GM19455 (cell line): ENCODE data around the gene DSG4.

Source experiments
- ATAC-seq: cut with Tn5 transposase; IDR thresholded peaks from one replicate; pipeline ENCODE4 v1.9.1; 2021; ENCODE audit not compliant: unreplicated experiment

DSG4 gene

DNA sequence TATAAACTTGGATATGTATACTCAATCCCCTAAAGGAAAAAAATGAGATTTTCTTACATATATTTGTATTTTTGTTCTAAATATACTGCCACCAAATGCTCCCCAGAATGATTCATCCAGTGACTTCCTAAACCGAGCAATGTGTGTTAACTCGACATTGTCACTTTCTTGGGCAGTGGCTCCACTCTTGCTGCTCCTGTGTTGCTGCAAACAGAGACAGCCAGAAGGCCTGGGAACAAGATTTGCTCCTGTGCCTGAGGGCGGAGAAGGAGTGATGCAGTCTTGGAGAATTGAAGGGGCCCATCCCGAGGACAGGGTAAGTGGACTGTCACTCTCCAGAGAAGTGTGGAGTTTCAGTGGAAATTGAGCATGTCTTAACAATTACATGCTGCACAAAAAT, 32.7 kb downstream of the DSG4 start:
- ATAC-seq, result no peak

DNA sequence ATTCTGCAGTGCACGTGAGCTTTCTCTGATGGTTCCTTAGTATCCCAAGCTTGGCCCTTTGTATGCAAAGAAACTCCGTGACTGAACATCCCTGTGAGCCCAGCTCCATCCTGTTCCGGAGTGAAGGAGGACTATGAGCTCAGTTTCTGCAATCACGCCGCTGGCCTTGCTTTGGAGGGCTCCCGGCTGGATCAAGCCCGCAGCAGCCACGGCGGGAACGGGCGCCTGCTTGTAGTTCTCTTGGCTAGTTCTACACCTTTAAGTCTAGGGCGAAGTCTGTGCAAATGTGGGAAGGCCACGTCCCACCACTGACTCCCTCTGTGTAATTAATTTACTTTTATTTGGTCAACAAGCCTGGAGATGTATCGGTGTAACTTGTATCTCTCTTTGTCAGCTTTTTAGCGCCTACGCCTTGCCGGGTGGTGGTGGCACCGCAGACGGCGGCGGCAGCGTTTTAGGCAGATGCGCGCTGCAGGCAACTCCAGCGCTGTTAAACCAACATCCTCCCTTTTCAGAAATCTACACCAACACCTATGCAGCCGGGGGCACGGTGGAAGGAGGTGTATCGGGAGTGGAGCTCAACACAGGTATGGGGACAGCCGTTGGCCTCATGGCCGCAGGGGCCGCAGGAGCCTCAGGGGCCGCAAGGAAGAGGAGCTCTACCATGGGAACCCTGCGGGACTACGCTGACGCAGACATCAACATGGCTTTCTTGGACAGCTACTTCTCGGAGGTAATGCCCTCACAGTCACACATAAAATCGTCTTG, 34.3 kb downstream of the DSG4 start:
- ATAC-seq, result no peak

DNA sequence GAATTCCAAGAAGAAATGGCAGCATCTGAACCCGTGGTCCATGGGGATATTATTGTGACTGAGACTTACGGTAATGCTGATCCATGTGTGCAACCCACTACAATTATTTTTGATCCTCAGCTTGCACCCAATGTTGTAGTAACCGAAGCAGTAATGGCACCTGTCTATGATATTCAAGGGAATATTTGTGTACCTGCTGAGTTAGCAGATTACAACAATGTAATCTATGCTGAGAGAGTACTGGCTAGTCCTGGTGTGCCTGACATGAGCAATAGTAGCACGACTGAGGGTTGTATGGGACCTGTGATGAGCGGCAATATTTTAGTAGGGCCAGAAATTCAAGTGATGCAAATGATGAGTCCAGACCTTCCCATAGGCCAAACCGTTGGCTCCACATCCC, 36.6 kb downstream of the DSG4 start:
- ATAC-seq, result no peak

DNA sequence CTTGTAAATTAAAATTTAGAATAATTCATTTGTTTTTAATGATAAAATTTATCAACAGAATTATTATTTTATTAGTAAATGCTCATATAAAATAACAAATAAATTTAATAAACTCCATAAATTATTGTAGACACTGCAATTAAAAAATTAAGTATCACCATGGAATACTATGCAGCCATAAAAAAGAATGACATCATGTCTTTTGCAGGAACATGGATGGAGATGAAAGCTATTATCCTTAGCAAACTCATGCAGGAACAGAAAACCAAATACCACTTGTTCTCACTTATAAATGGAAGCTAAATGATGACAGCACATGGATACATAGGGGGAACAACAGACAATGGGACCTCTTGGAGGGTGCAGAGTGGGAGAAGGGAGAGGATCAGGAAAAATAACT, 41.3 kb downstream of the DSG4 start:
- no peak for ATAC-seq

DNA sequence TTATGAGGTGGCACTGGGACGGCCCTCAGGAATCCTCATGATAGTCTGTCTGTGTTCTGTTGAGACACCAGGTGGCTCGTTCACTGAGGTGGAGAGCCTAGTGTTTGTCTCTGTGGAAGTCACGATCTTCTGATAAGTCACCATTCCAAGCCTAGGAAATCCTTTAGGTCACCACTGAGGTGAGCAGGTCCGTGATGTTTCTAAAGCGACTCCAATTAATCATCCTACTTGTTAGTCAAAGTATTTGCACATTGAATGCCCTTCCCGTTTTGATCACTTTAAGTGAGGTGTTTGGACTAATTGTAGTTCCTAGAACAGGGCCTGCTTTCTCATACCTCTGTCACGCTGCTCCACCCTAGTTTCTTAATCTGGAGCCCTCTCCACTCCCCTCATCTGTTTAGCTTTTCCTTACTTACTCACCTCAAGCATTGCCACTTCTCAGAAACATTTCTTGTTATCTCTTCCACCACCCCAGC, 42.9 kb downstream of the DSG4 start:
- no peak for ATAC-seq

DNA sequence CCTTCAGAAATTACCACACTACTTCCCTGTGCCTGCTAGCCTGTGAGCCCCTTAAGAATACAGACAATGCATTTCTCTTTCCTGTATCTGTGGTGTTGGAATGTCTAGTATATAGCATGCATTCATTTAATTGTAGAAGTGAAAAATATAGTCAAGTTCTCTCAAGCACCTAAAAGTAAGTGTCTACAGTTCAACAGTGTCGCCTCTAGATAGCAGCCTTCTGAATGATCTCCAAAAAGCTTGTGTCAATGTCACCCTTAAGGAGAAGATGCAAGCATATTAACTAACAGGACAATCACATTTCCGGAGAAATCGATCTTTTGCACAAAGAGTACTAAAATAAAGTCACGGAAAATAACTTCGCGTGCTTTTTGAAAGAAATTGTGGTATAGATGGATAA, 43.5 kb downstream of the DSG4 start:
- no peak for ATAC-seq

DNA sequence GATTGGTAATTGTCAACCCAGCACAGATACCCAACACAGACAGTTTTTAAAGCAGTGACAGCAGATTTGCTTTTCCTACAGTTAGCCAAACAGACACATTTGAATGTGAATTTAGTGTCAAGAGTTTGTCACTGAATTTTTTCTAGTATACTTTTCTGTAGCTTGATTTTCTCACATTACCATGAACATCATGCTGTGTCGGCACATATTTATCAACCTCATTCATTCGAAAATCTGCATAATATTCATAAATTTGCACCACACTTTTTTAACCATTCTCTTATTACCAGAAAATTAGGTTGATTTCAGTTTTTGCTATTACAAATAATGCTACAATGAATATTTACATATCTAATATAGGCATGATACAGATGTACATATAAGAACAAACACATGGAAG, 43.9 kb downstream of the DSG4 start:
- ATAC-seq, result no peak

DNA sequence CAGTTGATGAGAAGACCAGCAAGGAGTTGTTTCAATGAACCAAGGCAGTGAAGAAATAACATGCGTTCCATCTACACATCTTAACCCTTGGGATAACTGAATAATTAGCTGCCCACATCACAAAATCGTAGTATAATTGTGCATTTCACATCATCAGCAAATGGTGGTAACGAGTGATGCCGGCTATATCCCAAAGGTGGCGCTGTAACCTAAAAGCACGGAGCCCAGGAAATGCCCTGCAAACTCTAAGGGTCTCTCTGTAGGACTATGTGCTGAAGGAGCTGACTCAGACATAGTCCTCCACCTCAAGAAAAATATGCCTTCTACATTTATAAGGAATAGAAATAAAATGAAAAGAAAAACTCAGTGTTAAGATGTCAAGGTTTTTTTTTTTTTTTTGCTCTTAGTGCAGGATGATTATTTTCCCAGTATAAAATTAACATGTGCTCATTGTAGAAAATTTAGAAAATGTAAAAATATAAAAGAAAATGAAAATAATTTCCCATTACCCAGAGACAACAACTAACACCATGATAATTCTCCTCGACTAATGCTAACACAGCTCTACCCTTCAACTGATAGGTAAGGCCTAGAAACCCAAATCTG, 47.9 kb downstream of the DSG4 start:
- ATAC-seq, result no peak

DNA sequence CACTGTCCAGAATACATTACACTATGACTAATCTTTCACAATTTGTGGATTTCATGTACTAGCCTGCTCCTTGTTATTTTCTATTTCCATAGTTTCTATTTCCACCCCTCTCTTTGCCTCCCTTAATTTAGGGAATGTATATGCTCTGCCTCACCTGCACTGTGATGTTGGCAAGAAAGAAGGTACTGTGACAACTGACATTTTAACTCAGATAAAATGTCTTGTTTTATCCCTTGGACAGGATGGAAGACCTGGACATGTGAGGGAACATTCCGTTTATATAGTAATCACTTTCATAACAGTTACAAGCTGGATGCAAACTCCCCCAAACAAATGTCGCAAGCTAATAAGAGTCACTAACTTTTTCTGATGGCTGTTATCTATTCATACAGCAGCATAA, 49.4 kb downstream of the DSG4 start:
- ATAC-seq, result no peak

DNA sequence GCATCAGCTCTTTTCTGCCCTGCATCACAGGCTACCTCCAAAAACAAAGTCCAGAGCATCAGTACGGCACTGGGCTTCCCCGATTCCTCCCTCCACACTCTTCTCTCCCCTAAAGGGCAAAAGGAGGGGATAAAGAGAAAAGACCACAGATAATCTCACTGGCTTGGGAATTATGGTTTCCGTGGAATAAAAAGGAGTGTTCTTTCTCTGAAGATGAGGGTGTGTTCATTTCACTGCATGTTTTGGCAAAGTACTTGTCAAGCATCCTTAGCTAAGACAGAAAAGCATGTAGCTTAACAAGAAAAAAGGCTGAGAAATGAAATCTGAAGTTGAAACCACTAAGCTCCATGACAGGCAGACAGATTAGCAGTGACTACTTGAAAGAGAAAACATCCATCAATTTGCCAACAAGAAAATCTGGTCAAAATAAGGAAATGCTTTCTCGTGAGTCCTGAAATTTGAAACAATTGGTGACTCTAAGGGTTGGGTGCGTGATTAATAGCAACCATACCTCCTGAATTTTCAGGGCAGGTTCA, 50.4 kb downstream of the DSG4 start:
- ATAC-seq, result no peak

DNA sequence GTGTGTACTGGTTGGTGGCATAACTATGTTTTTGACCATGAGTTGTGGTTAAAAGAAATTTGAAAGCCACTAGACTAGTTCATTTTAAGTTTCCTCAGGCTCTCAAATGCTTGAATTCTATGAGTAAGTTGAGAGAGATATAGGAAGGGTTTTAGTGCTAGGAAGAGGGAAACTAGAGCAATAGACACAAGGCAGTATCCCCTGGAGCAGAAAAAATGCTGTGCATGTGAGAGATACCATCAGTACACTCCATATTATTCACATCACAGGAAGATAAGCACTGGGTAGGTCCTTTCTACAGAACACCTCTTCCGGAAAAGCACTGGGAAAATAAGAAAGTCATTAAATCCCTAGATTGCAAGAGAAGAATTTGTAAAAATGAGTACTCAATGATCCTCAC, 51.6 kb downstream of the DSG4 start:
- no peak for ATAC-seq

DNA sequence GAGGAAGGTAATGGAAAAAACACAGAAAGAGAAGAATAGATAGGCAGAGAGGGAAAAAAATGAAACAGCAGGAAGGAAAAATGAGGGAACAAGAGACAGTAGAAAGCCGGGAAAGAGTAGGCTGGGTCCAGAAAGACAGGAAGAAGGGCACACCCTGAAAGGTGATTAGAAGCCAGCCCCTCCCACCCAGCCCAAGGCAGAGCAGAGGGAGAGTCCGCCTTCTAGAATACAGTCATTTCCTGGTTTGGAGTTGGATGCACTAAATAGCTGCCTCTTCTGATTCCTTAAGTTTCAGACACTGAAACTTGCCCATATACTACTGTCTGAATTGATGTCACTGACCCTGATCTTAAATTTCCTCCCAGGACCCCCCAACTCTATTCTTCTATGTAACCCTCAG, 53.0 kb downstream of the DSG4 start:
- no peak for ATAC-seq

DNA sequence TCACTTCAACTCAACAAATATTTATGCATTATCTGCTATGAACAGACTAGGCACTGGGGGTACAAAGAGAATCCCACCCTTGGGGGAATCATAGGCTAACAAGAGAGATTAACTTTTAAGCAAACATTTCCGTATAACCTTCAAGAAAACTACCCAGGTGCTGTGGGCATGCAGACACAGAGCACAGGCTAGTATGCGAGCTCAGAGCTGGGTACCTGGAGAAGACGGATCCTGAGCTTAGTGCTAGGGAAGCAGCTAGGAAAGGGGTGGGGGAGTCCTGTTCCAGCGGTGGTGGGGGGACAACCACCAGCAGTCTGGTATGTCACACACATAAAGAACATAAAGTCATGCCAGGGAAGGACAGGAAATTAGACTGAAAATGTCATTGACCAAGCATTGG, 53.5 kb downstream of the DSG4 start:
- no peak for ATAC-seq

DNA sequence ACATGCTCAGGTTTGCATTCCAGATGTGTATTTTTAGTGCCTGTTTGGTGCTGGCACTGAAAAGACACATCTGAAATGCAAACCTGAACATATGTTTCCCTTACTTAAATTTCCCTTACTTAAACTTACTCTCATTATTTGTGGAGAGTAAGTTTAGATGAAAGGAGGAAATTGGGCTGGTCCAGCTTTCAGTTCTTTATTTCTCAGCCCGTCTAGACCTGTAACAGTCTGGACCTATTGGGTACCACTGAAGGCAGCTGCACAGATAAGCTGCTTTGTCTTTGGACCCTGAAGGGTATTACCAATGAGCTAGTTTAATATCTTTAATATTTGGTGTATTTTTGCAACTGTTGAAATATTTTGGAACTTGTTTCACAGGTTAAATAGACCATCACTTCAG, 54.0 kb downstream of the DSG4 start:
- ATAC-seq, result no peak

DNA sequence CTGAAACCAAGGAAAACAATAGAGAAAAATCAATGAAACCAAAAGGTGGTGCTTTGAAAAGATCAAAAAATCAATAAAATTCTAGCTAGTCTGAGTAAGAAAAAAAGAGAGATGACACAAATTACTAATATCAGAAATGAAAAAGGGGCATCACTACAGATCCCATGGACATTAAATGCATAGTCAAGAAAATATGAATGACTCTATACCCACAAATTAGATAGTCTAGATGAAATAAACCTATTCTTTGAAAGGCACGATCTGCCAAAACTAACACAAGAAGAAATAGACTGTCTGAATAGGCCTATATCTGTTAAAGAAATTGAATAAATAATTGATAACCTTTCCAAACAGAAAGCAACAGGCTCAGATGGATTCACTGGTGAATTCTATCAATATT, 55.7 kb downstream of the DSG4 start:
- ATAC-seq, result no peak

DNA sequence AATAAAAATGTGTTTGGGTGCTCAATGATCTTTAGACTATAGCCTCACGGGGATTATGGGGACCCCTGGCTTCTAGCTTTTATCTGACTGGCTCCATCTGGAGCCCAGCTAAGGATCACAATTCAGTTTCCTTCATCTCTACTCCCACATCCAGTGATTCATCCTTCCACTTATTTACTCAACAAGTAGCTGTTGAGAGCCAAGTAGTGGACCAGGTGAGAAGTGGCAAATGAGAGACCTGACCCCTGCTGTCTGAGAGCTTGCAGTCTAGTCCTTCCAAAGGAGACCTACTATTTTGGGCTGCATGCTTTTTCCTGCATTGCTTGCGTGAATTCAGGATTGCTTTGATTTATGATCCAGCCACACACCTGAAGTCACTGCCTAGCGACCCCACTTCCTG, 60.2 kb downstream of the DSG4 start:
- no peak for ATAC-seq

DNA sequence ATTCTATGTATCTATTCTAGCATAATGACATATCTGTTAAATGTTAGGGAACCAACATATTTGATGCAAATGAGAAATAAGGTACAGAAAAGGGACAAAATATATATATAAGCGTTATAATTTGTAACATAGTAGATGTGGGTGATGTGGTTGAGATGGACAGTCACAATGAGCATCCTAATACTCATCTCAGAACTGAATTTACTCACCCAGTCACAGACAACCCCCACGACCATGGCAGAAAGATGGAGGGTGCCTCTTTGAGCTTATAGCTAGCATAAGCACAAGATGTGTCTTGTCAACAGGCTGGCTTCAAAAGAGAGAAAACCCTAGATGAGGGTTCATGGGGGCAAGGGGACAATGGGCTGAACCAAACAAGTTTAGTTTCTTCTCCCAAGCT, 61.8 kb downstream of the DSG4 start:
- ATAC-seq, result peak; percentile 80

DNA sequence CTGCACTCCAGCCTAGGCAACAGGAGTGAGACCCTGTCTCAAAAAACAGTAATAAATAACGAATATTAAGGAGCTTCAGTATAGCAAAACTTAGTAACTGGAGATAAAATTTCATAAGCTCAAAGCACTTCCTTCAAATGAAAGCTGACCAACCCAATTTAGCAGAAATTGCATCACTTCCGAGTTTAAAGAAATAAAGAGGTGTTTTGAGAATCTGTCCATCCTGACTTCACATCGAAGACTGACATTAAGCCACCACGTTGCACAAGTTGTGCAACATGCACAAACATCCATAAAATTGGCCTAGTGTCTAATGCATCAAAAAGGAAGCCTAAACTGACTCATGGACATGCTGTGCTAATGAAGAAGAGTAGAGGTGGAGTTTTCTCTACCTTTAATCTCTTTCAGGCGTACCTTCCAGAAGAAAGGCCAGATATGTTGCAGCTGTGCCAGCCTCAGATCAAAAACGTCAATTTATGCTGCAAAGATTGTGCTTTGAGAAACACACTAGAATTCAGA, 63.3 kb downstream of the DSG4 start:
- no peak for ATAC-seq

DNA sequence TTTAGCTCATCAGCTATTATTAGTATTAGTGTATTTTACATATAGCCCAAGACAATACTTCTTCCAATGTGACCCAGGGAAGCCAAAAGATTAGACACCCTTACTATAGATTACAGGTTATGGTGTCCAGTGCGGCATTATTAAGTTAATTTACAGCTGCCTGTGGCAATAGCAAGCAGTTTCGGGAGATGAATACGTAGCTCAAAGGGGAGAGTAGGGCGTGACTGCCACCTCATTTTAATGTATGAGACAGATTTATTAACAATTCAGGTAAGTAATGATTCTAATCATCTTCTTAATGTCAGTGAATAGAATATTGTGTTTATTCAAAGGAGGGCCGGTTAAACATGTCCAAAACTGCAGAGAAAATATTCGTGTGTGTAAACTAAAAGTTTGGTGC, 64.2 kb downstream of the DSG4 start:
- ATAC-seq, result no peak

DNA sequence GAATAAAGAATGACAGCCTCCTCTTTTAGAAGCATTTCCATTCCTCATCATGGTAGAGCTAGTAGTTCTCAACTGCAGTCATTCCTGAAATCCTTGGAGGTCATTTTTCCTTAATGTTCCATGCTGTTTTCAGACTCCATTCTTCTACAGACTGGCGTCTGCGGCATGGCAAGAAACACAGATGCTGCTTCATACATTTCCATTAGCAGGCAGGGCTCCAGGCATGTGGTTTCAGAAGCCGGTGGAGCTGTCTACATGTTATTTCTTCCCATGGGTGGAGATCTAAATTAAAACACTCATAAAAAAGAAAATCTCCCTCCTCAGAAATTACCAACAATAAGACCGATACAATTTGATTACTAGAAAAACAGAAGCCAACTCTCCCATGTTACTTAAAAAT, 64.9 kb downstream of the DSG4 start:
- no peak for ATAC-seq

DNA sequence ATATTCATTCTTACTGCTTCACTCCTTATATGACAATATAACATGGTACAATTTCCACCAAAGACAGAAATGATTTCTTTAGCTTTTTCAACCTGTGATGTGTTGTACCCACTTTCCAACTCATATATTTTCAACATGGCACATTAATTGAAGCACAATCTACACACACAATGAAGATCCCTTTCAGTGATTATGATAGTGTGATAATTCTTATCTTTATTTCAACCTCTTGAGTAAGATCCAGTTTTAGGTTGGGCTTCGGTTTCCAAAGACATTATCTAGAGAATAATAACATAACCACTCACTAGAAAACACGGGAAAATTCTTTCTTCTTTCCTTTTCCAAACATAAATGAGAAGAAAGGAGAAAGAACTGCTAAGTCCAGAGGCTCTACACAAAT, 67.6 kb downstream of the DSG4 start:
- ATAC-seq, result no peak

DNA sequence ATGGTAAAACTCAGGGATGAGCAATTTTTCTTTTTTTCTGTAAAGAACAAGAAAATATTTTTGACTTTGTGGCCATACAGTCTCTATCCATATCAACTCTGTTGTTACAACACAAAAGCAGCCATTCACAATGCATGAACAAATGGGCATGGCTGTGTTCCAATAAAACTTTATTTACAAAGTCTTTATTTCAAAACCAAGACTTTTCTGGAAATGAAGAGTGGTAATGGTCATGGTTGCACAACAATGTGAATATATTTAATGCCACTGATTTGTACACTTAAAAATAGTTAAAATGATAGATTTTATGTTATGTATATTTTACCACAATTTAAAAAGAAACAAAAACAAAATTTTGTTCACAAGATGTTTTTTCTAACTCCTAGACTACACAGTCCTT, 69.3 kb downstream of the DSG4 start:
- no peak for ATAC-seq
